ENCODE results near the gene DLL4.

Gene DLL4

GRCh38 chr15:40891810-40892446 is 37.2 kb upstream of the DLL4 start:
- TF ChIP-seq CTCF (conservative IDR thresholded peaks at IDR 0.05; ENCODE audit: control insufficient read depth, insufficient read depth, low read depth, low read length) = peak; percentile 61

GRCh38 chr15:40892447-40893012 is 36.6 kb upstream of the DLL4 start:
- no peak for TF ChIP-seq CTCF (conservative IDR thresholded peaks at IDR 0.05; ENCODE audit: control insufficient read depth, insufficient read depth, low read depth, low read length)
- no peak for DNase-seq (ENCODE audit: low read depth)
- no peak overlapping the region for H3K4me3 ChIP-seq (ENCODE audit: control insufficient read depth, low read depth, low read length)

More at GRCh38 chr15:40891810-40892446, 37.2 kb upstream of the DLL4 start:
- no peak overlapping the region for H3K4me3 ChIP-seq (ENCODE audit: control insufficient read depth, low read depth, low read length)
- peak; percentile 46 for DNase-seq (ENCODE audit: low read depth)

- DNase-seq (ENCODE audit: low read depth) = no peak
- TF ChIP-seq CTCF (conservative IDR thresholded peaks at IDR 0.05; ENCODE audit: control insufficient read depth, insufficient read depth, low read depth, low read length) = no peak
- H3K4me3 ChIP-seq (ENCODE audit: control insufficient read depth, low read depth, low read length) = no peak overlapping the region
These were observed 36.0 kb upstream of the DLL4 start for GRCh38 chr15:40893019-40893670.

DNA sequence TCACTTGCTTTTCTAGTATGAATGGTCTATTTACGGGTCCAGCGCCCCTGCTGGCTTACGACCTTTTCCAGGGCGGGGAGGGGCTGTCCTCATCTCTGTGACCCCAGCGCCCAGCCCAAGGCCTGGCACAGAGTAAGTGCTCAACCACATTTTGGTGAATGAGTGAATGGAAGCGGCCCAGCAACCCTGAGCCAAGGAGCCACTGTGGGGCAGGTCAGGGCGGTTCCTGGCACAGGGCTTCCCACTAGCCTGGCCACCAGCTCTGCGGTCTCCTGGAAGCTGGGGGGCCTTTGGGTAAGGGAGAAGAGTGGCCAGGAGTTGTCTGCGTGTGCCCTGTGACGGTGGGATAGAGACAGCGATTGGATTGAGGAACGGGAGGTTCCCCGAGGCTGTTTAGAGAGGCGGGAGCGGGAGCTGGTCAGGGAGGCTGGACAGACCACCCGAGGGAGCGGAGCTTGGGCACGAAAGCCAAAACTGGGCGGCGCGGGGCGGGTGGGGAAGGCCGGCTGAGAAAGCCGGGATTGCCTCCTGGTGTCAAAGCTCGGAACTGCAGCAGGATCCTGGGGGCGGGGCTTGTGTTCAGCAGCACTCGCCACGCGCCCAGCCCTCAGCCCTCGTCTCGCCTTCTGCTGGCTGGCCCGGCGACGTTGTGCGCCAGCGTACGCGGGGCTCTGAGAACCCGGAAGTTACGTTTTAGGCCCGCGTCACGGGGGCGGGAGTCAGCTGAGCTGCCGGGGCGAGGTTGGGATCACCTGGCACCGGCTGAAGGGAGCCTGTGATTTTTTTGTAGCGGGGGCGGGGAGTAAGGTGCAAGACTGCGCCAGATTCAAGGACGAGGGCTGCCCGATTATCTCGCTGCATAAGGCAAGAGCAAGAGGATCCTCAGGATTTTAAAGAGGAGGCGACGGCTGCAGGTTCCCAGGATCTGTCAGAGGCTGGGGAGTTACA is 35.1 kb upstream of the DLL4 start, which contains the start of gene VPS18:
Gene VPS18, plus strand, starts transcription at position 718 of the 948 bp plus-strand sequence. CDS start 319 bp downstream, outside the sequence.
- TF ChIP-seq CTCF (conservative IDR thresholded peaks at IDR 0.05; ENCODE audit: control insufficient read depth, insufficient read depth, low read depth, low read length) = peak; percentile 68
- DNase-seq (ENCODE audit: low read depth) = peak; percentile 96
- H3K4me3 ChIP-seq (ENCODE audit: control insufficient read depth, low read depth, low read length) = peak within 1 kb of the TSS; percentile 94

- peak overlapping the region; percentile 94 for H3K4me3 ChIP-seq (ENCODE audit: control insufficient read depth, low read depth, low read length)
- peak; percentile 80 for DNase-seq (ENCODE audit: low read depth)
- peak; percentile 55 for TF ChIP-seq CTCF (conservative IDR thresholded peaks at IDR 0.05; ENCODE audit: control insufficient read depth, insufficient read depth, low read depth, low read length)
These were observed 34.3 kb upstream of the DLL4 start for GRCh38 chr15:40894681-40895448.
